ENCODE results near the gene CNPPD1.

CNPPD1 gene

DNA sequence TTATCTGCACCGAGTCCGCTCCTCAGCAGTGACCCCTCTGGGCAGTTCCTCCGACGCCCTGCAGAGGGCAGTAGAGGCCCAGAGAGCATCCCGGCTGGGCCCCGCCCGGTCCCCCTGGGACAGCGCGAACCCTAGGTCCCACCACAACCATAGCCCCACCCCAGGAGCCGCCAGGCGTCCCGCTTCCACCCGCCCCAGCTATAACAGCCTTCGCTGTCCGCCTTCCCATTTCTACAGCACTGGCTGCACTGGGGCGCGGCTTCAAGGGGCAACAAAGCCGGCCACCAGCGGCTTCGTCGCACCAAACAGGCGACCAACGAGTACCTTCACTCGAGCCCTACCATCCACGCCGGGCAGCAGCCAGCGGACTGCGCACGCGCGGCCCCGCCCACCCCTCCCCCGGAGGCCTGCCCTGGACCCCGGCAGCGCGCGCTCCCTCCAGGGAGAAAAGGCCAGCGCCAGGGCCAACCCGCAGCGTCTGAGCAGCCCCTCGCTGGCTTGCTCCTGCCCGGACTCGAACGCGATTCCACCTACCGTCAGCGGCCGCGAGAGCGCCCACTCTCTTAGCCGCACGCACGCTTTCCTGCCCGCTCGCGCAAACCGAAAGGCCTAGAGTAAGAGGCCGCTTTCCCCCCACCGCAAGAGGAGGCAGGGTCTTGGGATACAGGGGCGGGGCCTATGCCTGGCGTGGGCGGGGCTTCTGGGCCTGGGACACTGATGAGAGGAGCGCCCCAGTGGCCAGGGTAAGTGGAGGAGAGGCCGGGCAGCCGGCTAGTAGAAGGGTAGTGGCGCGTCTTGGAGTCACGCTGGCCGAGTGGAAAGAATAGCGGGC, 16.3 kb downstream of the CNPPD1 start, which contains the start of gene NHEJ1:
Gene NHEJ1, minus strand, starts transcription at position 630 of the 832 bp plus-strand sequence. CDS start 2,453 bp downstream, outside the sequence.
- DNase-seq (ENCODE audit: low read depth) = peak; percentile 88

GRCh38 chr2:219159771-219160185, 16.9 kb downstream of the CNPPD1 start:
- DNase-seq (ENCODE audit: low read depth) = no peak

GRCh38 chr2:219158586-219158985, 18.1 kb downstream of the CNPPD1 start:
- no peak for DNase-seq (ENCODE audit: low read depth)

- no peak for DNase-seq (ENCODE audit: low read depth)
Observed at GRCh38 chr2:219158025-219158424, 18.7 kb downstream of the CNPPD1 start.

- no peak for DNase-seq (ENCODE audit: low read depth)
Observed at GRCh38 chr2:219157396-219157795, 19.3 kb downstream of the CNPPD1 start.

GRCh38 chr2:219155054-219155644, 21.6 kb downstream of the CNPPD1 start:
- peak; percentile 24 for DNase-seq (ENCODE audit: low read depth)

GRCh38 chr2:219149667-219150066, 27.1 kb downstream of the CNPPD1 start:
- no peak for DNase-seq (ENCODE audit: low read depth)

GRCh38 chr2:219142329-219142728, 34.4 kb downstream of the CNPPD1 start:
- DNase-seq (ENCODE audit: low read depth) = no peak

DNA sequence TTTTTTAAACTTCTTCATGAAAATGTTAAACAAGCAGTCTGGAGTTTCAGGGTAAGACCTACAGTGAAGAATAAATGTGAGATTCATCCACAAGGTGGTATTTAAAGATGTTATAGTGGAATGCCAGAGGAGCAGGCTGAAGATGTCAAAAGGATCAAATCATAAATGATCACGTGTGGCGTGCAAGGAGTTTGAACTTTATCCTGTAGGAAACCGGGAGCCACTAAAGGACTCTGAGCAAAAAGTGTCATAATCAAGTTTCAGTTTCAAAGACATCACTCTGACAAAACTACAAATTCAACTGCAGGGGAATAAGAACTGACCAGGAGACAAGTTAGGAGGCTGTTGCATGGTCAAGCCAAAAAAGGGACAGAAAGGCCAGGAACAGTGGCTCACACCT, 36.0 kb downstream of the CNPPD1 start:
- no peak for DNase-seq (ENCODE audit: low read depth)

DNA sequence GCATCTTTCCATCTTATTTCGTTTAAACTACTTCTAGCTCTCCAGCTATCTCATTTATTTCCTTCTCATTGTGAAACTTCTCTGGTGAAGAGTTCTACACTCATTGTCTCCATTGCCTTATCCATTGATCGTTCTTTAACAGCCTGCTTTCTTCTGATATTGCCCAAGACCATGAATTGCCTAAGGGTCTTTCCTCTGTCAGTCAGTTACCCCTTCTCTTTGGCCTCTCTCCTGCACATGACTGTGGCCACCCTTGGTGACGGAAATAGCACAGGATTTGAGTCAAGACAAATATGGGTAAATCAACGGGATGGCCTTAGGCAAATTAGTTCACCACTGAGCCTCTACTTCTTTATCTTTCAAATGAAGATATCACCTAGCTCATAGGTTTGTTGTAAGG, 42.7 kb downstream of the CNPPD1 start:
- DNase-seq (ENCODE audit: low read depth) = no peak

- DNase-seq (ENCODE audit: low read depth) = no peak
Observed at GRCh38 chr2:219131744-219132143, 45.0 kb downstream of the CNPPD1 start.

- no peak for DNase-seq (ENCODE audit: low read depth)
Observed at GRCh38 chr2:219131327-219131726, 45.4 kb downstream of the CNPPD1 start.

DNA sequence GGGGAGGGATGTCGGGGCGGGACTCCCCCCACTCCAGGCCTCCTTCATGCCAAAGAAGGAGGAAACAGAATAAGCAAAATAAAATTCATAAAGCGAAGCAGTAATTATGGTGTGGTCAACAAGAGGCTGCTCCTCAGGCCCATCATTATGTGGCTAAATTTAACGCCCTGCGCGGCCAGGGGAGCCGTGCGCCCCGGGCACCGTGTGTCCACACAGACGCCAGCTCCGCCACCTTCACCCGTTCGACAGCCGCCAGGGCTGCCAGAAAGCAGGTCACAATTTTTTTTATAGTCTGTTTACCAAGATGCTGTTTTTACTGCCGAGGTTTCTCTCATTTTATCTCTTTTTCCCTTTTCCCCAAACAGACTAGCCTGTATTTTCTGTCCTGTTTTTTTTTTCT, 47.1 kb downstream of the CNPPD1 start:
- no peak for DNase-seq (ENCODE audit: low read depth)

GRCh38 chr2:219128396-219128795, 48.3 kb downstream of the CNPPD1 start:
- no peak for DNase-seq (ENCODE audit: low read depth)

- no peak for DNase-seq (ENCODE audit: low read depth)
Observed at GRCh38 chr2:219127037-219127635, 49.6 kb downstream of the CNPPD1 start.

DNA sequence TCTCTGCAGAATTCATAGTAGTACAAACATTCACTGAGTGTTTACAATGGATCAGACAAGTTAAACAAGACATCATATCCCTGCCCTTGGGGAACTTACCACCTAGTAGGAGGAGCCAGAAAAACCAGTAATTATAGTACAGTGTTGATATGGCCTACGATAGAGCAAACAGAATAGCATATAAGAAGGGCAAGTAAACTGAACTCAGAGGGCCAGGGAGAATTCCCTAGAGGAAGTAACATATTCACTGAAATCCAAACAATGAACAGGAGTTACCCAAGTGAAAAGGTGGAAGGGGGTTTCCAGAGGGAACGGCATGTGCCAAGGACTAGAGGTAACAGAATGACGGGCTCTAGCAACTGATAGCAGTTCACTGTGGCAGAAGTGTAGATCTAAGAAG, 50.2 kb downstream of the CNPPD1 start:
- no peak for DNase-seq (ENCODE audit: low read depth)

- no peak for DNase-seq (ENCODE audit: low read depth)
Observed at GRCh38 chr2:219125886-219126270, 50.8 kb downstream of the CNPPD1 start.

GRCh38 chr2:219125225-219125885, 51.4 kb downstream of the CNPPD1 start:
- no peak for DNase-seq (ENCODE audit: low read depth)

DNA sequence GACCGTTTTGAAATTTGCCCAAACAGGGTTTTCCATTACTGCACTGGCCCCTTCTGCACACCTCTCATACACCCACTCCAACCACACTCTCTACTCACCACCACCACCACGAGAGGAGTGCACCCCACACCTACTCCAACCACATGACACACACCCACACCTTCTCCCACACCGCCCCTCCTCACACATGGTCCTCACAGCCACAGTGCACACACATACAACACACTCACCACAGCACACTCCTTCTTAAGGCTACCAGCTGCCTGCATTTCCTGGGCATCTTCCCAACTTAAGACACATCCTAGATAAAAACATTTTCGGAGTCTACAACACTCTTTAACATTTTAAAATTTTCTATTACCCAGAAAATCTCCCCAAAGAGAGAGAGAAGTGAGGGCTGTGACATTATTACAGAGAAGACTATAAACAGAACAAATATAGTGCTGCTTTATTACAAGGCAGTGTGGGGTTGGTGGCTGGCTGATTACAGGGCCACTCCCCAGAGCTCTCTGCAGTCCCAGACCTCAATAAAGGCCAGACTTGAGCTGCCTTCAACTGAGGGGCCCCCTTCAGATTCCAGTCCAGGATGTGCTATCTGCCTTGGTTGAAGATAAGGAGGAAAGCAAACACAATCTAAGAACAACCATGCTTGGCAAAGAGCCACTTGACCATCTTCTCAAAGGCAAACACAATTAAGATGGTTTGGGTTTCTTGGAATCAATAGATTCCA, 52.2 kb downstream of the CNPPD1 start:
- no peak for DNase-seq (ENCODE audit: low read depth)

DNA sequence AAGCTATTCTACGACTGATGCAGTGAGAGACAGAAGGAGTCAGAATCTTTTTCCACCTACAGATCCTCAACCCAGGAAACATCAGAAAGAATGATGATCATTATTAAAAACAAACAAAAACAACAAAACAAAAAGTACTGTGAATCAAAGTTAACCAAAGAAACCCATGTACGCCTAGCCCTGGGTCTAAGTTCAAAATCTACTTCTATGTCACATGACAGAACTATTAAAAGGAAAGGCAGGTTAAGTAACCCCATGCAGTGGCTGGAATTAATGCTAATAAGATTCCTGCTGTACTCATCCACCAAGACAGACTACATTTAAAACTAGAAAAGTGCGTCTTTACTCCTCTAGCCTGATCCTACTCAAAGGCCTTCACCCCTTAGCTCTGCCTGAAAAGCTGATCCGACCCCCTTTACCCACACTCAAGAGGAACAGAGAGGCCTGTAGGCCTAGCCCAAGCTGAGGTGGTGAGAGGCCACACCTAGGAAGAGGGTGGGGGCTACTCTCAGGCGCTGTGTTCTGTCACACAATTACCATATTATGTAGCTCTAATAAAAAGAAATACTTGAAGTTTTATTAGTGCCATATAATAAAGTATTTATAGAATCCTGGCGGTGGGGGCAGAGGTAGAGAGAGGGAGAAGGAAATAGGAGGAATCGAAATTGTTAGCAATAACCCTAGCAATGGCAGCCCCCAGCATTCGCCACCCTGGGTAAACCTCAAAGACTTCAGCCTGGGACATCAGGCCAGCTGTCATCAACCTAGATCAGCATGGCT, 53.2 kb downstream of the CNPPD1 start:
- DNase-seq (ENCODE audit: low read depth) = no peak
